GM12878 (cell line): ENCODE measurements around the gene ZNF678.

Source experiments
- ETV6 ChIP-seq, 2 experiments: fragments of 450-650 bp in 1 of 2; IDR thresholded peaks in 1 of 2; conservative IDR thresholded peaks in 1 of 2; 2 replicates each; pipeline ENCODE4 v1.6.1; 2014; ENCODE audit warnings: antibody characterized with exemption in 1 of 2, borderline replicate concordance in 1 of 2, low read depth in 1 of 2, mild to moderate bottlenecking in 1 of 2, moderate library complexity in 1 of 2
- POLR2A ChIP-seq: IDR thresholded peaks from 2 replicates; pipeline ENCODE4 v1.6.1; 2011; ENCODE audit warnings: low read depth, mild to moderate bottlenecking, low read length
- YY1 ChIP-seq: IDR thresholded peaks from 2 replicates; pipeline ENCODE4 v1.6.1; 2011; ENCODE audit warnings: low read depth, mild to moderate bottlenecking, low read length
- TF ChIP-seq, protein P1 (sequence below), 3 experiments: IDR thresholded peaks in 2 of 3; conservative IDR thresholded peaks in 1 of 3; 2 replicates each; pipeline ENCODE4 v1.5.1; 2011; ENCODE audit warnings: low read depth in 3 of 3, low read length in 3 of 3, mild to moderate bottlenecking in 3 of 3, control low read depth in 2 of 3, moderate library complexity in 2 of 3, inconsistent platforms in 1 of 3, mixed read lengths in 1 of 3; ENCODE audit not compliant: control insufficient read depth in 2 of 3, insufficient read depth in 1 of 3; ENCODE audit errors: extremely low read depth in 1 of 3

DNA sequence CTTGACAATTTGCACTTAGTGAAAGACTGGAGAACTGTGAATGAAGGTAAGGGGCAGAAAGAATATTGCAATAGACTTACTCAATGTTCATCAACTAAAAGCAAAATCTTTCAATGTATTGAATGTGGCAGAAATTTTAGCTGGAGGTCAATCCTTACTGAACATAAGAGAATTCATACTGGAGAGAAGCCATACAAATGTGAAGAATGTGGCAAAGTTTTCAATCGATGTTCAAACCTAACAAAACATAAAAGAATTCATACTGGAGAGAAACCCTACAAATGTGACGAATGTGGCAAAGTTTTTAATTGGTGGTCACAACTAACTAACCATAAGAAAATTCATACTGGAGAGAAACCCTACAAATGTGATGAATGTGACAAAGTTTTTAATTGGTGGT, 91.1 kb downstream of the ZNF678 start:
- TF ChIP-seq, protein P1, sequence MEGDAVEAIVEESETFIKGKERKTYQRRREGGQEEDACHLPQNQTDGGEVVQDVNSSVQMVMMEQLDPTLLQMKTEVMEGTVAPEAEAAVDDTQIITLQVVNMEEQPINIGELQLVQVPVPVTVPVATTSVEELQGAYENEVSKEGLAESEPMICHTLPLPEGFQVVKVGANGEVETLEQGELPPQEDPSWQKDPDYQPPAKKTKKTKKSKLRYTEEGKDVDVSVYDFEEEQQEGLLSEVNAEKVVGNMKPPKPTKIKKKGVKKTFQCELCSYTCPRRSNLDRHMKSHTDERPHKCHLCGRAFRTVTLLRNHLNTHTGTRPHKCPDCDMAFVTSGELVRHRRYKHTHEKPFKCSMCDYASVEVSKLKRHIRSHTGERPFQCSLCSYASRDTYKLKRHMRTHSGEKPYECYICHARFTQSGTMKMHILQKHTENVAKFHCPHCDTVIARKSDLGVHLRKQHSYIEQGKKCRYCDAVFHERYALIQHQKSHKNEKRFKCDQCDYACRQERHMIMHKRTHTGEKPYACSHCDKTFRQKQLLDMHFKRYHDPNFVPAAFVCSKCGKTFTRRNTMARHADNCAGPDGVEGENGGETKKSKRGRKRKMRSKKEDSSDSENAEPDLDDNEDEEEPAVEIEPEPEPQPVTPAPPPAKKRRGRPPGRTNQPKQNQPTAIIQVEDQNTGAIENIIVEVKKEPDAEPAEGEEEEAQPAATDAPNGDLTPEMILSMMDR (IDR thresholded peaks at IDR 0.05 in 2 of 3, conservative IDR thresholded peaks at IDR 0.05 in 1 of 3; ENCODE audit: control insufficient read depth in 2 of 3, extremely low read depth in 1 of 3, insufficient read depth in 1 of 3, low read depth in 3 of 3, low read length in 3 of 3): no peak
- no peak for TF ChIP-seq POLR2A
- TF ChIP-seq ETV6 (conservative IDR thresholded peaks at IDR 0.05 in 1 of 2, IDR thresholded peaks at IDR 0.05 in 1 of 2; ENCODE audit: borderline replicate concordance in 1 of 2, low read depth in 1 of 2): no peak
- no peak for TF ChIP-seq YY1
